ENCODE data around the gene PRDM2. TPM values are rescaled to one million over a fixed set of nuclear protein-coding genes. Genes with fewer than 3 reads are reported as not detected.

Gene PRDM2
- total RNA-seq (11.9 and 26.0 TPM in 2 replicates), polyA plus RNA-seq (19.1 and 32.5 TPM in 2 replicates)

- H3K9me3 ChIP-seq (ENCODE audit: low read depth), result no peaks in the 10 kb centered on the region
- peak within 1 kb of the TSS; percentile 74 for H3K27ac ChIP-seq
- H3K4me1 ChIP-seq (ENCODE audit: low read depth), result peaks cover 3% of the 10 kb centered on the region
- peak within 1 kb of the TSS; percentile 93 for H3K4me3 ChIP-seq
- H3K27me3 ChIP-seq, result no peaks in the 10 kb centered on the region
- no peak for TF ChIP-seq CTCF (IDR thresholded peaks at IDR 0.05; ENCODE audit: low read depth, low read length)
- DNase-seq (ENCODE audit: low read depth in 1 of 2, low spot score in 1 of 2), result peak; percentile 60 to 67
- H3K36me3 ChIP-seq, result no peaks in the 10 kb centered on the region
Measured at GRCh38 chr1:13699936-13700520, at the start of gene PRDM2. Gene PRDM2 (plus strand): TSS chr1:13700188. CDS start chr1:13715606, 15,418 bp downstream.

GRCh38 chr1:13651279-13651678 lies 48.7 kb upstream of the PRDM2 start:
- Histone ChIP-seq H3K27me3 (no peaks in the 10 kb centered on the region), H3K9me3 (ENCODE audit: low read depth) (no peaks in the 10 kb centered on the region), H3K4me1 (ENCODE audit: low read depth) (no peaks in the 10 kb centered on the region), H3K4me3 (no peak overlapping the region), H3K36me3 (no peaks in the 10 kb centered on the region), H3K27ac (no peak overlapping the region)
- peak in 1 of 2 donors; percentile 48 for DNase-seq (ENCODE audit: low read depth in 1 of 2, low spot score in 1 of 2)
- no peak for TF ChIP-seq CTCF (IDR thresholded peaks at IDR 0.05; ENCODE audit: low read depth, low read length)

- H3K4me3 ChIP-seq, result no peak overlapping the region
- no peak overlapping the region for H3K27ac ChIP-seq
- TF ChIP-seq CTCF (IDR thresholded peaks at IDR 0.05; ENCODE audit: low read depth, low read length), result no peak
- no peaks in the 10 kb centered on the region for H3K4me1 ChIP-seq (ENCODE audit: low read depth)
- no peaks in the 10 kb centered on the region for H3K36me3 ChIP-seq
- H3K27me3 ChIP-seq, result no peaks in the 10 kb centered on the region
- peak in 1 of 2 donors; percentile 22 for DNase-seq (ENCODE audit: low read depth in 1 of 2, low spot score in 1 of 2)
- H3K9me3 ChIP-seq (ENCODE audit: low read depth), result no peaks in the 10 kb centered on the region
Measured at GRCh38 chr1:13652238-13652637, 47.8 kb upstream of the PRDM2 start.

GRCh38 chr1:13661539-13661938 lies 38.4 kb upstream of the PRDM2 start:
- no peaks in the 10 kb centered on the region for H3K4me1 ChIP-seq (ENCODE audit: low read depth)
- no peak overlapping the region for H3K27ac ChIP-seq
- peak in 1 of 2 donors; percentile 21 for DNase-seq (ENCODE audit: low read depth in 1 of 2, low spot score in 1 of 2)
- no peak overlapping the region for H3K4me3 ChIP-seq
- TF ChIP-seq CTCF (IDR thresholded peaks at IDR 0.05; ENCODE audit: low read depth, low read length), result no peak
- H3K9me3 ChIP-seq (ENCODE audit: low read depth), result no peaks in the 10 kb centered on the region
- no peaks in the 10 kb centered on the region for H3K27me3 ChIP-seq
- H3K36me3 ChIP-seq, result no peaks in the 10 kb centered on the region

- DNase-seq (ENCODE audit: low read depth in 1 of 2, low spot score in 1 of 2), result peak in 1 of 2 donors; percentile 55
- TF ChIP-seq CTCF (IDR thresholded peaks at IDR 0.05; ENCODE audit: low read depth, low read length), result no peak
Measured at GRCh38 chr1:13662493-13662892, 37.5 kb upstream of the PRDM2 start.

More at GRCh38 chr1:13662493-13662892, 37.5 kb upstream of the PRDM2 start:
- Histone ChIP-seq H3K27me3 (no peaks in the 10 kb centered on the region), H3K27ac (no peak overlapping the region), H3K9me3 (ENCODE audit: low read depth) (no peaks in the 10 kb centered on the region), H3K4me3 (no peak overlapping the region), H3K36me3 (no peaks in the 10 kb centered on the region), H3K4me1 (ENCODE audit: low read depth) (no peaks in the 10 kb centered on the region)
